ENCODE data around the gene TAOK1.
"Not testable (repeated sequence)": the region's sequence is repeated elsewhere in the genome, so short reads cannot be mapped to it uniquely, and the experiment has no call there.

Gene TAOK1

DNA sequence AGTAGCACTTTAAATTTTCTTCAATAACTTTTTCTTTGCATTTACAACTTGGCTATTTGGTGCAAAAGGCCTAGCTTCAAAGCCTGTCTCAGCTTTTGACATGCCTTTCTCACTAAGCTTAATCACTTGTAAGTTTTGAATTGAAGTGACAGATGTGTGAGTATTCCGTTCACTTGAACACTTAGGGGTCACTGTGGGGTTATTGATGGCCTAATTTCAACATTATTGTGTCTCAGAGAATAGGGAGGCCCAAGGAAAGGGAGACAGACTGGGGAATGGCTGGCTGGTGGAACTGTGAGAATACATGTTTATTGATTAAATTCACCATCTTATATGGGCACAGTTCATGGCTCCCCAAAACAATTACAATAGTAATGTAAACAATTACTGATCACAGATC, 84.1 kb downstream of the TAOK1 start:
- no peaks in the 10 kb centered on the region; the same call in 1 of the 2 replicates for H3F3A ChIP-seq (ENCODE audit: low read depth)
- H3K27me3 ChIP-seq (ENCODE audit: insufficient read depth, low read length, poor library complexity, severe bottlenecking), result no peaks in the 10 kb centered on the region
- no peaks in the 10 kb centered on the region for H4K20me1 ChIP-seq (ENCODE audit: insufficient read depth, low read length, poor library complexity, severe bottlenecking)
- H3K4me3 ChIP-seq (ENCODE audit: low read length, poor library complexity, severe bottlenecking), result no peak overlapping the region
- no peak overlapping the region for H3K9ac ChIP-seq (ENCODE audit: low read depth, low read length, poor library complexity, severe bottlenecking)
- H3K9me3 ChIP-seq (ENCODE audit: insufficient read depth, low read depth, low read length), result no peaks in the 10 kb centered on the region
- TF ChIP-seq, protein P1, sequence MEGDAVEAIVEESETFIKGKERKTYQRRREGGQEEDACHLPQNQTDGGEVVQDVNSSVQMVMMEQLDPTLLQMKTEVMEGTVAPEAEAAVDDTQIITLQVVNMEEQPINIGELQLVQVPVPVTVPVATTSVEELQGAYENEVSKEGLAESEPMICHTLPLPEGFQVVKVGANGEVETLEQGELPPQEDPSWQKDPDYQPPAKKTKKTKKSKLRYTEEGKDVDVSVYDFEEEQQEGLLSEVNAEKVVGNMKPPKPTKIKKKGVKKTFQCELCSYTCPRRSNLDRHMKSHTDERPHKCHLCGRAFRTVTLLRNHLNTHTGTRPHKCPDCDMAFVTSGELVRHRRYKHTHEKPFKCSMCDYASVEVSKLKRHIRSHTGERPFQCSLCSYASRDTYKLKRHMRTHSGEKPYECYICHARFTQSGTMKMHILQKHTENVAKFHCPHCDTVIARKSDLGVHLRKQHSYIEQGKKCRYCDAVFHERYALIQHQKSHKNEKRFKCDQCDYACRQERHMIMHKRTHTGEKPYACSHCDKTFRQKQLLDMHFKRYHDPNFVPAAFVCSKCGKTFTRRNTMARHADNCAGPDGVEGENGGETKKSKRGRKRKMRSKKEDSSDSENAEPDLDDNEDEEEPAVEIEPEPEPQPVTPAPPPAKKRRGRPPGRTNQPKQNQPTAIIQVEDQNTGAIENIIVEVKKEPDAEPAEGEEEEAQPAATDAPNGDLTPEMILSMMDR (conservative IDR thresholded peaks at IDR 0.05; ENCODE audit: low read length), result no peak
- TF ChIP-seq EZH2phosphoT487 (IDR thresholded peaks at IDR 0.05; ENCODE audit: borderline replicate concordance), result no peak
- H3K4me1 ChIP-seq (ENCODE audit: insufficient read depth, low read length, poor library complexity, severe bottlenecking), result no peaks in the 10 kb centered on the region
- peaks cover 68% of the 10 kb centered on the region for H3K36me3 ChIP-seq (ENCODE audit: insufficient read depth, low read length)
- H3K79me2 ChIP-seq (ENCODE audit: insufficient read depth, low read length), result no peaks in the 10 kb centered on the region
- no peak overlapping the region for H3K4me2 ChIP-seq (ENCODE audit: low read depth, low read length, poor library complexity, severe bottlenecking)
- H2AFZ ChIP-seq (ENCODE audit: low read length), result no peak overlapping the region
- H3K9me2 ChIP-seq (replicated peaks; ENCODE audit: low read depth, low read length), result no peaks in the 10 kb centered on the region

- H3F3A ChIP-seq (ENCODE audit: low read depth), result no peaks in the 10 kb centered on the region
- no peak overlapping the region for H3K4me2 ChIP-seq (ENCODE audit: low read depth, low read length, poor library complexity, severe bottlenecking)
- TF ChIP-seq EZH2phosphoT487 (IDR thresholded peaks at IDR 0.05; ENCODE audit: borderline replicate concordance), result no peak
- TF ChIP-seq, protein P1 (conservative IDR thresholded peaks at IDR 0.05; ENCODE audit: low read length), result no peak
- no peaks in the 10 kb centered on the region for H3K79me2 ChIP-seq (ENCODE audit: insufficient read depth, low read length)
- no peak overlapping the region for H3K9ac ChIP-seq (ENCODE audit: low read depth, low read length, poor library complexity, severe bottlenecking)
- no peaks in the 10 kb centered on the region for H4K20me1 ChIP-seq (ENCODE audit: insufficient read depth, low read length, poor library complexity, severe bottlenecking)
- no peaks in the 10 kb centered on the region for H3K9me2 ChIP-seq (replicated peaks; ENCODE audit: low read depth, low read length)
- peaks cover 61% of the 10 kb centered on the region for H3K36me3 ChIP-seq (ENCODE audit: insufficient read depth, low read length)
- H3K4me3 ChIP-seq (ENCODE audit: low read length, poor library complexity, severe bottlenecking), result no peak overlapping the region
- no peaks in the 10 kb centered on the region for H3K9me3 ChIP-seq (ENCODE audit: insufficient read depth, low read depth, low read length)
- no peak overlapping the region for H2AFZ ChIP-seq (ENCODE audit: low read length)
- no peaks in the 10 kb centered on the region for H3K27me3 ChIP-seq (ENCODE audit: insufficient read depth, low read length, poor library complexity, severe bottlenecking)
- no peaks in the 10 kb centered on the region for H3K4me1 ChIP-seq (ENCODE audit: insufficient read depth, low read length, poor library complexity, severe bottlenecking)
These were observed 85.7 kb downstream of the TAOK1 start for GRCh38 chr17:29475891-29476290.

DNA sequence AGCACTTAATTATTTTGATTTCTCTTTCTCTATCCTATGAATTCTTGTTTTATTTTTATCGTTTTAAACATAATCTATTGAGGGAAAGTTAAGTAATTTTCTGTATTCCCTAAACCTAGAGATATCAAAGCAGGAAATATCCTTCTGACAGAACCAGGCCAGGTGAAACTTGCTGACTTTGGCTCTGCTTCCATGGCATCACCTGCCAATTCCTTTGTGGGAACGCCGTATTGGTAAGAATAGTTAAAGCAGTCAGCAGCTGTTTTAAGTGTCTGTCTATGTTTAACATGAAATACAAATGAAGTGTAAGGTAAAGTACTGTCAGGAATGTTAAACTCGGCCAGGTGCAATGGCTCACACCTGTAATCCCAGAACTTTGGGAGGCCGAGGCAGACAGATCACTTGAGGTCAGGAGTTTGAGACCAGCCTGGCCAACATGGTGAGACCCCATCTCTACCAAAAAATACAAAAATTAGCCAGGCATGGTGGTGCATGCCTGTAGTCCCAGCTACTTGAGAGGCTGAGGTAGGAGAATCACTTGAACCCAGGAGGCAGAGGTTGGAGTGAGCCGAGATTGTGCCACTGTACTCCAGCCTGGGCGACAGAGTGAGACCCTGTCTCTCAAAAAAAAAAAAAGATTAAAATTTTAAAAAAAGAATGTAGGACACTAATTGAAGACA, 90.2 kb downstream of the TAOK1 start:
- not testable (repeated sequence) for H3K9me2 ChIP-seq (replicated peaks; ENCODE audit: low read depth, low read length); H3K79me2 ChIP-seq (ENCODE audit: insufficient read depth, low read length); H4K20me1 ChIP-seq (ENCODE audit: insufficient read depth, low read length, poor library complexity, severe bottlenecking); H3K9me3 ChIP-seq (ENCODE audit: insufficient read depth, low read depth, low read length); H3K4me3 ChIP-seq (ENCODE audit: low read length, poor library complexity, severe bottlenecking); H3F3A ChIP-seq (ENCODE audit: low read depth); H3K4me1 ChIP-seq (ENCODE audit: insufficient read depth, low read length, poor library complexity, severe bottlenecking); H3K4me2 ChIP-seq (ENCODE audit: low read depth, low read length, poor library complexity, severe bottlenecking); H3K27me3 ChIP-seq (ENCODE audit: insufficient read depth, low read length, poor library complexity, severe bottlenecking); H3K9ac ChIP-seq (ENCODE audit: low read depth, low read length, poor library complexity, severe bottlenecking); H2AFZ ChIP-seq (ENCODE audit: low read length)
- peaks cover 55% of the 10 kb centered on the region for H3K36me3 ChIP-seq (ENCODE audit: insufficient read depth, low read length)

GRCh38 chr17:29483503-29483902, 93.3 kb downstream of the TAOK1 start:
- Histone ChIP-seq H3K4me3 (ENCODE audit: low read length, poor library complexity, severe bottlenecking) (no peak overlapping the region), H3K4me1 (ENCODE audit: insufficient read depth, low read length, poor library complexity, severe bottlenecking) (no peaks in the 10 kb centered on the region), H4K20me1 (ENCODE audit: insufficient read depth, low read length, poor library complexity, severe bottlenecking) (no peaks in the 10 kb centered on the region), H3K9me3 (ENCODE audit: insufficient read depth, low read depth, low read length) (no peaks in the 10 kb centered on the region), H3K27me3 (ENCODE audit: insufficient read depth, low read length, poor library complexity, severe bottlenecking) (no peaks in the 10 kb centered on the region), H3F3A (ENCODE audit: low read depth) (no peaks in the 10 kb centered on the region), H3K9ac (ENCODE audit: low read depth, low read length, poor library complexity, severe bottlenecking) (no peak overlapping the region), H3K79me2 (ENCODE audit: insufficient read depth, low read length) (no peaks in the 10 kb centered on the region), H3K4me2 (ENCODE audit: low read depth, low read length, poor library complexity, severe bottlenecking) (no peak overlapping the region), H3K9me2 (replicated peaks; ENCODE audit: low read depth, low read length) (no peaks in the 10 kb centered on the region), H2AFZ (ENCODE audit: low read length) (no peak overlapping the region), H3K36me3 (ENCODE audit: insufficient read depth, low read length) (peaks cover 53% of the 10 kb centered on the region; the same call in 1 of the 2 replicates)
- TF ChIP-seq, protein P1 (conservative IDR thresholded peaks at IDR 0.05; ENCODE audit: low read length), result no peak
- no peak for TF ChIP-seq EZH2phosphoT487 (IDR thresholded peaks at IDR 0.05; ENCODE audit: borderline replicate concordance)
